ENCODE results near the gene COA8.

Gene COA8

GRCh38 chr14:103629503-103630121, 66.9 kb downstream of the COA8 start:
- DNase-seq: peak; percentile 56
- no peaks in the 10 kb centered on the region for H3K27me3 ChIP-seq (ENCODE audit: insufficient read depth, low read length, poor library complexity)
- no peak overlapping the region for H2BK15ac ChIP-seq (replicated peaks; ENCODE audit: low read depth)
- no peaks in the 10 kb centered on the region for H3K36me3 ChIP-seq (ENCODE audit: control insufficient read depth, insufficient read depth, low read length)
- peaks cover 7% of the 10 kb centered on the region for H3K79me1 ChIP-seq (ENCODE audit: low read length)
- H4K5ac ChIP-seq (ENCODE audit: low read length): no peak overlapping the region
- no peak overlapping the region for H2BK5ac ChIP-seq (ENCODE audit: low read length)
- H3K79me2 ChIP-seq (ENCODE audit: control insufficient read depth, insufficient read depth, low read length): peaks cover 45% of the 10 kb centered on the region
- H3K4ac ChIP-seq (ENCODE audit: low read depth, low read length): peak overlapping the region; percentile 22
- peak overlapping the region; percentile 63 for H3K4me3 ChIP-seq (ENCODE audit: low read length)
- peaks cover 4% of the 10 kb centered on the region for H3K4me1 ChIP-seq (ENCODE audit: control insufficient read depth, low read depth, low read length)
- peak overlapping the region; percentile 99 for H3K56ac ChIP-seq (ENCODE audit: low read length)
- H3K23ac ChIP-seq (ENCODE audit: low read length): no peak overlapping the region
- H2AK5ac ChIP-seq (ENCODE audit: low read length): no peak overlapping the region
- no peak overlapping the region for H4K8ac ChIP-seq (ENCODE audit: low read depth, low read length)
- H3K18ac ChIP-seq (ENCODE audit: low read length): peak overlapping the region; percentile 31
- peak overlapping the region; percentile 65 for H3K27ac ChIP-seq (ENCODE audit: low read depth, low read length)
- H3K4me2 ChIP-seq (ENCODE audit: low read length): peak overlapping the region; percentile 47
- H3K9ac ChIP-seq (ENCODE audit: low read length): peak overlapping the region; percentile 95
- WGBS (ENCODE audit: extremely low coverage, insufficient coverage, low lambda C conversion rate): no CpG with 5 or more reads among the region's 71 CpGs
- H2BK120ac ChIP-seq (ENCODE audit: low read depth, low read length): peak overlapping the region; percentile 32

DNA sequence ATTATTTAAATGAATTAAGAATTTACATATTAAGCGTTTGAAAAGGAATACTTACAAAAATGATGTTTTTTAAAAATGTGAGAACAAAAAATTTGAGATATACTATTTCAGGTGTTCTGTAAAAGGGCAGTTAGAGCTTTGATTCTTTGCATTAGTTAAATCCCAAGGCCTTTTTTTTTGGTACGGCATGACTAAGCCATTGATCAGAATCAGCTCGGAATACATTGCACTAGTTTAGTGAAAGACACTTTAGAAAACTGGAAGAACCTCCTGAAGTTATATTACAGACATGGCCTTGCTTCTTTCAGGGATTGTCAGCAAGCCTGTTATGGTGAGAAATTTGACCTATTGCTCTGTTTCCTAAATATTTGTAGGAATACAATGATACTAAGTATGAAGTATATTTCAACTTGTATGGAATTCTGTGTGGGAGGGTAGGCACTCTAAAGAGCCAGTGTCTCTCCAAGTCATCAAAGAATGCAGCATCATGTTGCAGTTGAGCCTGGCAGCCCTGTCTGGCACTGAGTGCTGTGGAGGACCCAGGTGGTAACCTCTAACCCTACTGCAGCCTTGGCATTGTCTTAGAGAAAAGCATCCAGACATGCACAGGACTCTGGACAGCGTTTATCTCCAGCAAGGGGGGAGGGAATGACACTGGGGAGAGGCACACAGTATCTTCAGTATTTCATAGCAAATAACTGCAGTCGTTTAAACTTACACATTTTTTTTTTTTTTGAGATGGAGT, 67.8 kb downstream of the COA8 start:
- Histone ChIP-seq H3K23ac (ENCODE audit: low read length) (peak overlapping the region; percentile 24), H2BK120ac (ENCODE audit: low read depth, low read length) (no peak overlapping the region), H3K4ac (ENCODE audit: low read depth, low read length) (no peak overlapping the region), H2BK15ac (replicated peaks; ENCODE audit: low read depth) (no peak overlapping the region), H2BK5ac (ENCODE audit: low read length) (no peak overlapping the region), H3K18ac (ENCODE audit: low read length) (no peak overlapping the region), H3K79me2 (ENCODE audit: control insufficient read depth, insufficient read depth, low read length) (peaks cover 54% of the 10 kb centered on the region), H3K36me3 (ENCODE audit: control insufficient read depth, insufficient read depth, low read length) (no peaks in the 10 kb centered on the region), H4K8ac (ENCODE audit: low read depth, low read length) (no peak overlapping the region), H3K27ac (ENCODE audit: low read depth, low read length) (no peak overlapping the region), H3K27me3 (ENCODE audit: insufficient read depth, low read length, poor library complexity) (no peaks in the 10 kb centered on the region), H3K4me1 (ENCODE audit: control insufficient read depth, low read depth, low read length) (peaks cover 4% of the 10 kb centered on the region), H3K79me1 (ENCODE audit: low read length) (peaks cover 7% of the 10 kb centered on the region), H3K4me3 (ENCODE audit: low read length) (no peak overlapping the region), H3K56ac (ENCODE audit: low read length) (peak overlapping the region; percentile 65), H4K5ac (ENCODE audit: low read length) (no peak overlapping the region), H3K9ac (ENCODE audit: low read length) (peak overlapping the region; percentile 41), H2AK5ac (ENCODE audit: low read length) (no peak overlapping the region), H3K4me2 (ENCODE audit: low read length) (peak overlapping the region; percentile 58)
- no peak for DNase-seq
- WGBS (ENCODE audit: extremely low coverage, insufficient coverage, low lambda C conversion rate): 100% methylated on average over 1 of the region's 5 CpGs

- H3K36me3 ChIP-seq (ENCODE audit: control insufficient read depth, insufficient read depth, low read length): no peaks in the 10 kb centered on the region
- H2BK15ac ChIP-seq (replicated peaks; ENCODE audit: low read depth): no peak overlapping the region
- H2AK5ac ChIP-seq (ENCODE audit: low read length): no peak overlapping the region
- H4K5ac ChIP-seq (ENCODE audit: low read length): no peak overlapping the region
- no CpG with 5 or more reads among the region's 1 CpG for WGBS (ENCODE audit: extremely low coverage, insufficient coverage, low lambda C conversion rate)
- H3K27ac ChIP-seq (ENCODE audit: low read depth, low read length): no peak overlapping the region
- H2BK120ac ChIP-seq (ENCODE audit: low read depth, low read length): no peak overlapping the region
- no peak overlapping the region for H3K9ac ChIP-seq (ENCODE audit: low read length)
- peaks cover 78% of the 10 kb centered on the region for H3K79me2 ChIP-seq (ENCODE audit: control insufficient read depth, insufficient read depth, low read length)
- no peak overlapping the region for H4K8ac ChIP-seq (ENCODE audit: low read depth, low read length)
- peaks cover 4% of the 10 kb centered on the region for H3K4me1 ChIP-seq (ENCODE audit: control insufficient read depth, low read depth, low read length)
- H3K4me2 ChIP-seq (ENCODE audit: low read length): no peak overlapping the region
- H3K56ac ChIP-seq (ENCODE audit: low read length): no peak overlapping the region
- H3K23ac ChIP-seq (ENCODE audit: low read length): no peak overlapping the region
- H3K27me3 ChIP-seq (ENCODE audit: insufficient read depth, low read length, poor library complexity): no peaks in the 10 kb centered on the region
- no peak overlapping the region for H3K18ac ChIP-seq (ENCODE audit: low read length)
- no peak overlapping the region for H2BK5ac ChIP-seq (ENCODE audit: low read length)
- H3K4me3 ChIP-seq (ENCODE audit: low read length): no peak overlapping the region
- H3K79me1 ChIP-seq (ENCODE audit: low read length): peaks cover 7% of the 10 kb centered on the region
- no peak for DNase-seq
- H3K4ac ChIP-seq (ENCODE audit: low read depth, low read length): no peak overlapping the region
Observed at GRCh38 chr14:103633391-103633790, 70.6 kb downstream of the COA8 start.

- H3K79me1 ChIP-seq (ENCODE audit: low read length): peaks cover 10% of the 10 kb centered on the region
- no CpG with 5 or more reads among the region's 4 CpGs for WGBS (ENCODE audit: extremely low coverage, insufficient coverage, low lambda C conversion rate)
Observed at GRCh38 chr14:103634156-103634555, 71.4 kb downstream of the COA8 start.

GRCh38 chr14:103638594-103638993, 75.8 kb downstream of the COA8 start:
- no peak for DNase-seq
- H3K56ac ChIP-seq (ENCODE audit: low read length): no peak overlapping the region
- no peak overlapping the region for H2BK120ac ChIP-seq (ENCODE audit: low read depth, low read length)
- no peak overlapping the region for H3K4ac ChIP-seq (ENCODE audit: low read depth, low read length)
- H3K4me3 ChIP-seq (ENCODE audit: low read length): no peak overlapping the region
- no peak overlapping the region for H4K8ac ChIP-seq (ENCODE audit: low read depth, low read length)
- no peak overlapping the region for H3K9ac ChIP-seq (ENCODE audit: low read length)
- peaks cover 72% of the 10 kb centered on the region for H3K79me2 ChIP-seq (ENCODE audit: control insufficient read depth, insufficient read depth, low read length)
- H3K79me1 ChIP-seq (ENCODE audit: low read length): peaks cover 9% of the 10 kb centered on the region
- no CpG with 5 or more reads among the region's 3 CpGs for WGBS (ENCODE audit: extremely low coverage, insufficient coverage, low lambda C conversion rate)
- H3K27ac ChIP-seq (ENCODE audit: low read depth, low read length): no peak overlapping the region
- H3K4me2 ChIP-seq (ENCODE audit: low read length): no peak overlapping the region
- H3K4me1 ChIP-seq (ENCODE audit: control insufficient read depth, low read depth, low read length): no peaks in the 10 kb centered on the region
- H3K18ac ChIP-seq (ENCODE audit: low read length): no peak overlapping the region
- no peaks in the 10 kb centered on the region for H3K27me3 ChIP-seq (ENCODE audit: insufficient read depth, low read length, poor library complexity)
- no peak overlapping the region for H2AK5ac ChIP-seq (ENCODE audit: low read length)
- no peak overlapping the region for H2BK5ac ChIP-seq (ENCODE audit: low read length)
- H3K36me3 ChIP-seq (ENCODE audit: control insufficient read depth, insufficient read depth, low read length): no peaks in the 10 kb centered on the region
- no peak overlapping the region for H3K23ac ChIP-seq (ENCODE audit: low read length)
- no peak overlapping the region for H4K5ac ChIP-seq (ENCODE audit: low read length)
- H2BK15ac ChIP-seq (replicated peaks; ENCODE audit: low read depth): no peak overlapping the region

More at GRCh38 chr14:103634156-103634555, 71.4 kb downstream of the COA8 start:
- Histone ChIP-seq H3K4me1 (ENCODE audit: control insufficient read depth, low read depth, low read length) (peaks cover 4% of the 10 kb centered on the region), H3K79me2 (ENCODE audit: control insufficient read depth, insufficient read depth, low read length) (peaks cover 85% of the 10 kb centered on the region), H3K4ac (ENCODE audit: low read depth, low read length) (no peak overlapping the region), H4K5ac (ENCODE audit: low read length) (no peak overlapping the region), H3K56ac (ENCODE audit: low read length) (peak overlapping the region; percentile 34), H3K4me3 (ENCODE audit: low read length) (no peak overlapping the region), H3K23ac (ENCODE audit: low read length) (no peak overlapping the region), H3K18ac (ENCODE audit: low read length) (no peak overlapping the region), H2BK120ac (ENCODE audit: low read depth, low read length) (no peak overlapping the region), H2BK5ac (ENCODE audit: low read length) (no peak overlapping the region), H3K27me3 (ENCODE audit: insufficient read depth, low read length, poor library complexity) (no peaks in the 10 kb centered on the region), H3K36me3 (ENCODE audit: control insufficient read depth, insufficient read depth, low read length) (no peaks in the 10 kb centered on the region), H3K4me2 (ENCODE audit: low read length) (no peak overlapping the region), H3K9ac (ENCODE audit: low read length) (no peak overlapping the region), H2AK5ac (ENCODE audit: low read length) (no peak overlapping the region), H4K8ac (ENCODE audit: low read depth, low read length) (no peak overlapping the region), H3K27ac (ENCODE audit: low read depth, low read length) (no peak overlapping the region), H2BK15ac (replicated peaks; ENCODE audit: low read depth) (no peak overlapping the region)
- no peak for DNase-seq
